ENCODE data around the gene VPS37C.

VPS37C gene

GRCh38 chr11:61142424-61142823, 18.8 kb downstream of the VPS37C start:
- peaks cover 14 to 18% of the 10 kb centered on the region in 2 experiments for H3K36me3 ChIP-seq (ENCODE audit: control insufficient read depth in 1 of 2, insufficient read depth in 2 of 2, low read length in 2 of 2)
- no peak overlapping the region for H3K18ac ChIP-seq (ENCODE audit: low read length)
- H3K27ac ChIP-seq (ENCODE audit: low read depth, low read length): no peak overlapping the region
- H2BK12ac ChIP-seq (ENCODE audit: low read length): no peak overlapping the region
- H3K14ac ChIP-seq (ENCODE audit: low read length): no peak overlapping the region
- H3K4me1 ChIP-seq (ENCODE audit: control insufficient read depth in 1 of 2, insufficient read depth in 2 of 2, low read length in 2 of 2): peaks cover 4 to 6% of the 10 kb centered on the region in 2 experiments
- H2BK120ac ChIP-seq (ENCODE audit: insufficient read depth, low read length, poor library complexity): no peak overlapping the region
- no peak for DNase-seq
- H3K79me2 ChIP-seq (ENCODE audit: control insufficient read depth, insufficient read depth, low read length, poor library complexity): peaks cover 8% of the 10 kb centered on the region
- H3K4me2 ChIP-seq (ENCODE audit: low read length): no peak overlapping the region
- H3K79me1 ChIP-seq (ENCODE audit: low read length): no peaks in the 10 kb centered on the region
- WGBS (ENCODE audit: extremely low coverage, insufficient coverage, insufficient read length): no CpG with 5 or more reads among the region's 1 CpG
- no peak overlapping the region for H3K23ac ChIP-seq (ENCODE audit: low read length)
- H4K8ac ChIP-seq (ENCODE audit: low read depth, low read length): no peak overlapping the region
- H3K4me3 ChIP-seq (ENCODE audit: low read depth, low read length): no peak overlapping the region
- no peak overlapping the region for H4K12ac ChIP-seq (ENCODE audit: low read depth, low read length)
- no peak overlapping the region for H2AK5ac ChIP-seq (ENCODE audit: low read length)
- no peak overlapping the region for H3K9ac ChIP-seq (ENCODE audit: low read length)
- no peak overlapping the region for H4K91ac ChIP-seq (ENCODE audit: low read depth, low read length)
- H3K4ac ChIP-seq (ENCODE audit: low read depth, low read length): no peak overlapping the region
- no peak overlapping the region for H2BK5ac ChIP-seq (ENCODE audit: low read depth, low read length, poor library complexity)
- H2AFZ ChIP-seq (ENCODE audit: insufficient read depth, low read length, poor library complexity): no peak overlapping the region
- H3K9me3 ChIP-seq (ENCODE audit: insufficient read depth, low read depth, low read length): no peaks in the 10 kb centered on the region
- H3K27me3 ChIP-seq (ENCODE audit: insufficient read depth, low read length): no peaks in the 10 kb centered on the region

- peak overlapping the region; percentile 58 for H3K4ac ChIP-seq (ENCODE audit: low read depth, low read length)
- WGBS (ENCODE audit: extremely low coverage, insufficient coverage, insufficient read length): no CpG with 5 or more reads among the region's 10 CpGs
- H3K4me2 ChIP-seq (ENCODE audit: low read length): no peak overlapping the region
Measured at GRCh38 chr11:61141601-61142028, 19.6 kb downstream of the VPS37C start.

GRCh38 chr11:61140416-61140815, 20.8 kb downstream of the VPS37C start:
- H4K8ac ChIP-seq (ENCODE audit: low read depth, low read length): no peak overlapping the region
- H3K4me3 ChIP-seq (ENCODE audit: low read depth, low read length): no peak overlapping the region
- peaks cover 2 to 4% of the 10 kb centered on the region in 2 experiments for H3K4me1 ChIP-seq (ENCODE audit: control insufficient read depth in 1 of 2, insufficient read depth in 2 of 2, low read length in 2 of 2)
- H3K79me1 ChIP-seq (ENCODE audit: low read length): no peaks in the 10 kb centered on the region
- H4K91ac ChIP-seq (ENCODE audit: low read depth, low read length): no peak overlapping the region
- H2BK120ac ChIP-seq (ENCODE audit: insufficient read depth, low read length, poor library complexity): no peak overlapping the region
- no peak overlapping the region for H4K12ac ChIP-seq (ENCODE audit: low read depth, low read length)
- no peak overlapping the region for H3K18ac ChIP-seq (ENCODE audit: low read length)
- no peak overlapping the region for H2AFZ ChIP-seq (ENCODE audit: insufficient read depth, low read length, poor library complexity)
- no peaks in the 10 kb centered on the region for H3K27me3 ChIP-seq (ENCODE audit: insufficient read depth, low read length)
- H2AK5ac ChIP-seq (ENCODE audit: low read length): no peak overlapping the region
- no peak overlapping the region for H3K9ac ChIP-seq (ENCODE audit: low read length)
- no peak overlapping the region for H3K4ac ChIP-seq (ENCODE audit: low read depth, low read length)
- no peak overlapping the region for H3K23ac ChIP-seq (ENCODE audit: low read length)
- no peak overlapping the region for H3K4me2 ChIP-seq (ENCODE audit: low read length)
- H2BK5ac ChIP-seq (ENCODE audit: low read depth, low read length, poor library complexity): no peak overlapping the region
- H3K36me3 ChIP-seq (ENCODE audit: control insufficient read depth in 1 of 2, insufficient read depth in 2 of 2, low read length in 2 of 2): peaks cover 17 to 18% of the 10 kb centered on the region in 2 experiments
- H3K79me2 ChIP-seq (ENCODE audit: control insufficient read depth, insufficient read depth, low read length, poor library complexity): peaks cover 2% of the 10 kb centered on the region
- H3K14ac ChIP-seq (ENCODE audit: low read length): no peak overlapping the region
- no peak for DNase-seq
- no CpG with 5 or more reads among the region's 4 CpGs for WGBS (ENCODE audit: extremely low coverage, insufficient coverage, insufficient read length)
- H3K9me3 ChIP-seq (ENCODE audit: insufficient read depth, low read depth, low read length): no peaks in the 10 kb centered on the region
- H2BK12ac ChIP-seq (ENCODE audit: low read length): no peak overlapping the region
- H3K27ac ChIP-seq (ENCODE audit: low read depth, low read length): no peak overlapping the region

More at GRCh38 chr11:61141601-61142028, 19.6 kb downstream of the VPS37C start:
- no peak overlapping the region for H3K23ac ChIP-seq (ENCODE audit: low read length)
- no peak overlapping the region for H3K27ac ChIP-seq (ENCODE audit: low read depth, low read length)
- H2AK5ac ChIP-seq (ENCODE audit: low read length): no peak overlapping the region
- H3K14ac ChIP-seq (ENCODE audit: low read length): no peak overlapping the region
- no peaks in the 10 kb centered on the region for H3K27me3 ChIP-seq (ENCODE audit: insufficient read depth, low read length)
- H2AFZ ChIP-seq (ENCODE audit: insufficient read depth, low read length, poor library complexity): no peak overlapping the region
- no peak overlapping the region for H3K4me3 ChIP-seq (ENCODE audit: low read depth, low read length)
- no peak overlapping the region for H4K12ac ChIP-seq (ENCODE audit: low read depth, low read length)
- H4K8ac ChIP-seq (ENCODE audit: low read depth, low read length): no peak overlapping the region
- H2BK120ac ChIP-seq (ENCODE audit: insufficient read depth, low read length, poor library complexity): no peak overlapping the region
- H3K4me1 ChIP-seq (ENCODE audit: control insufficient read depth in 1 of 2, insufficient read depth in 2 of 2, low read length in 2 of 2): peaks cover 4 to 5% of the 10 kb centered on the region in 2 experiments
- no peak overlapping the region for H2BK5ac ChIP-seq (ENCODE audit: low read depth, low read length, poor library complexity)
- no peaks in the 10 kb centered on the region for H3K9me3 ChIP-seq (ENCODE audit: insufficient read depth, low read depth, low read length)
- H4K91ac ChIP-seq (ENCODE audit: low read depth, low read length): no peak overlapping the region
- no peak overlapping the region for H2BK12ac ChIP-seq (ENCODE audit: low read length)
- H3K9ac ChIP-seq (ENCODE audit: low read length): no peak overlapping the region
- peaks cover 6% of the 10 kb centered on the region for H3K79me2 ChIP-seq (ENCODE audit: control insufficient read depth, insufficient read depth, low read length, poor library complexity)
- peaks cover 17 to 18% of the 10 kb centered on the region in 2 experiments for H3K36me3 ChIP-seq (ENCODE audit: control insufficient read depth in 1 of 2, insufficient read depth in 2 of 2, low read length in 2 of 2)
- DNase-seq: no peak
- H3K79me1 ChIP-seq (ENCODE audit: low read length): no peaks in the 10 kb centered on the region
- H3K18ac ChIP-seq (ENCODE audit: low read length): no peak overlapping the region

GRCh38 chr11:61139387-61139786, 21.8 kb downstream of the VPS37C start:
- Histone ChIP-seq H3K4me1 (ENCODE audit: control insufficient read depth in 1 of 2, insufficient read depth in 2 of 2, low read length in 2 of 2) (peaks cover 4% of the 10 kb centered on the region in 2 experiments), H3K4ac (ENCODE audit: low read depth, low read length) (no peak overlapping the region), H3K27me3 (ENCODE audit: insufficient read depth, low read length) (no peaks in the 10 kb centered on the region), H2BK120ac (ENCODE audit: insufficient read depth, low read length, poor library complexity) (no peak overlapping the region), H2AFZ (ENCODE audit: insufficient read depth, low read length, poor library complexity) (no peak overlapping the region), H4K12ac (ENCODE audit: low read depth, low read length) (no peak overlapping the region), H3K9ac (ENCODE audit: low read length) (no peak overlapping the region), H3K14ac (ENCODE audit: low read length) (no peak overlapping the region), H2BK12ac (ENCODE audit: low read length) (no peak overlapping the region), H3K23ac (ENCODE audit: low read length) (no peak overlapping the region), H2AK5ac (ENCODE audit: low read length) (no peak overlapping the region), H3K4me3 (ENCODE audit: low read depth, low read length) (no peak overlapping the region), H3K9me3 (ENCODE audit: insufficient read depth, low read depth, low read length) (no peaks in the 10 kb centered on the region), H3K79me1 (ENCODE audit: low read length) (no peaks in the 10 kb centered on the region), H3K27ac (ENCODE audit: low read depth, low read length) (no peak overlapping the region), H3K18ac (ENCODE audit: low read length) (no peak overlapping the region), H3K79me2 (ENCODE audit: control insufficient read depth, insufficient read depth, low read length, poor library complexity) (peaks cover 2% of the 10 kb centered on the region), H3K36me3 (ENCODE audit: control insufficient read depth in 1 of 2, insufficient read depth in 2 of 2, low read length in 2 of 2) (peaks cover 15 to 22% of the 10 kb centered on the region in 2 experiments), H2BK5ac (ENCODE audit: low read depth, low read length, poor library complexity) (no peak overlapping the region), H4K8ac (ENCODE audit: low read depth, low read length) (no peak overlapping the region), H4K91ac (ENCODE audit: low read depth, low read length) (no peak overlapping the region), H3K4me2 (ENCODE audit: low read length) (no peak overlapping the region)
- WGBS (ENCODE audit: extremely low coverage, insufficient coverage, insufficient read length): no CpG with 5 or more reads among the region's 6 CpGs
- DNase-seq: no peak

Measured in trophoblast cell (in vitro differentiated cells and primary cell).